Measurements from ENCODE around the gene NOL6.
"Not testable (repeated sequence)": the region's sequence is repeated elsewhere in the genome, so short reads cannot be mapped to it uniquely, and the experiment has no call there.

Gene NOL6

DNA sequence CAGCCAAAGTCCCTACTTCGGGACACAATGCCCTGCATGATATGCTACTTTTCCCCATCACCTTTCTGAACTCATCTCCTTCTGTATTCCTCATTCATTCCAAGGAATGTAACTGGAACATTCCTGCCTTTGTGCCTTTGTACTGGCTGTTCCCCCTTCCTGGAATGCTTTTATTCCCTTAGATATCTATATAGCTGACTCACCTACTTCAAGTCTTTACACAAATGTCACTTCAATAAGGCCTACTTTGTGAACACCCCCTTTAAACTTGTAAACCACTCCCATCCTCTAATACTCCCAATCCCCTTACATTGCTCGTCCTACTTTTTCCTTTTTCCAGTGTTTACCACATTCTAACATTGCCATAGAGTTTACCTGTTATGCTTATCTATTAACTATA lies 2.4 kb downstream of the NOL6 start:
- no peak for DNase-seq (ENCODE audit: low read depth in 2 of 2)

DNA sequence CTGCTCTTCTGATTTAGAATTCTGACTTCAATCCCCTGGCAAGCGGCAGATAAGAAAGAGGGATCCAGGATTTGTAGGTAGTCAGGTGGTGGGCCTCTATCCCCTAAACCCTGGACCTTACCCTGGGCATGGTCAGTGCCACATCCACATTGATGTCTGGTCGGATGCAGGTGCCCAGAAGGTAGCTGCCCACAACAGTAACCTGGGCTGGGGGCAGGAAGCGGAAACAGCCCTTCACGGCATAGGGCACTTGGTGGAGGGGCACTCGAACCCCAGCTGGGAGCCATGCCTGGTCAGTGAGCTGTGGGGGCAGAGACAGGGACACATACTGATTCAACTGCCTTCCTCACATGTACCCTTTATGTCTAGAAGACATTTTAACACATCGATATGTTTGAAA lies 3.8 kb downstream of the NOL6 start:
- no peak for DNase-seq (ENCODE audit: low read depth in 2 of 2)

DNA sequence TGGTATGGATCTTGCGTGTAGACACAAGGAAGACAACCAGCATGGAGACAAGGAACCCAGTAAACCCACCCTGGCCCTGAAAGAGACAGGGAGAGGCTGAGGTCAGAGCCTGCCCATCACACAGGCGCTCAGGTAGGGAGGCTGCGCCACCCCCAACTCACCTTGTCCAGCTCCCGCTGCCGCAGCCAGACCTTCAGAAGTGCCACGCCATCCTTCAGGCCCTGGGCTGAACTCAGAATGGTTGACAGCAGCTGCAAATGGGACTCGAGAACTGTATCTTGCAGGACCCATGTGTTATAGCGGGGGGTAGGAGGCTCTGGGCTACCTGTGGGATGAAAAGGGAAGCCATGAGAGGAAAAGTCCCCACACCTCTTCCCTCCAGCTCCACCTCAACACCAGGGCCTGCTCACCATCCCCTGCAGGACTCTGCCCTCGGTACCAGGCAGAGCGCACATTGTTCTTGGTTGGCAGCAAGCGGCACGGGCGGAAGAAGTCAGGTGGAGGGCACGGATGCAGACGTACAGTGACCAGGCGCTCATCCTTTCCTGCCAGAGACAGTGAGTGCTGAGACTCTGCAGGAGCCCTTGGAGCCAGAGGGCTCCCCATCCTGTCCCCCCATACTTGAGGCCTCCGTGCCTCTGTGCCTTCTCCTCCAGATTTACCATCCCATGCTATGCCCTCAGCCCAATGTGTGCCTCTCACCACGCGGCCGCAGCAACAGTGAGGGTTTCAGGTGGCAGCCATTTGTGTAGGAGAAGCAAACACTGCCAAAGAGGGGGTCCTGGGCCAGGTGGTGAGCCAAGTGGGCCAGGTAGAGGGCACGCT lies 4.7 kb downstream of the NOL6 start:
- no peak for DNase-seq (ENCODE audit: low read depth in 2 of 2)

DNA sequence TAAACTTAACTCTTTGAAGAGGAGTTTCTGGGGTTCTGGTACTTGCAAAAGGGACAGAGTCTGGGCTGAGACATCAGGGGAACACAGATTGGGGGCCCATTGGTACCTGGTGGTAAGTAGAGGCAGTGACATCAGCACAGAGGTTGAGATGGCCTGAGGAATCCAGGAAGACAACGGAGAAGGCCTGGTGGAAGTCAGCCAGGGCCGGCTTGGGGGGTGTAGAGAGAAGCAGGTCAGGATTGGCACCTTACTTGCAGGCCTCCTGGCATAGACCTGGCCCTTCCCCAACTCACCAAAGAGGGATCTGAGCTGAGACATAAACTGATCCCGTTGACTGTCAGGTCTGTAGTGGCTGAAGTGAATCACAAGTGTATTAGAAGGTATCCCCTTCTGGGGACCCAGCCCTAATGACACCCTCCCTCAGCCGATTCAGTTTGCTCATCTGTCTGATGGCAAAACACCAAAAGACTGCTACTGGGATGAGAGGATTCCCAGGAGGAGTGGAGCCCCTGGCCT lies 5.5 kb downstream of the NOL6 start:
- DNase-seq (ENCODE audit: low read depth in 2 of 2): no peak

DNA sequence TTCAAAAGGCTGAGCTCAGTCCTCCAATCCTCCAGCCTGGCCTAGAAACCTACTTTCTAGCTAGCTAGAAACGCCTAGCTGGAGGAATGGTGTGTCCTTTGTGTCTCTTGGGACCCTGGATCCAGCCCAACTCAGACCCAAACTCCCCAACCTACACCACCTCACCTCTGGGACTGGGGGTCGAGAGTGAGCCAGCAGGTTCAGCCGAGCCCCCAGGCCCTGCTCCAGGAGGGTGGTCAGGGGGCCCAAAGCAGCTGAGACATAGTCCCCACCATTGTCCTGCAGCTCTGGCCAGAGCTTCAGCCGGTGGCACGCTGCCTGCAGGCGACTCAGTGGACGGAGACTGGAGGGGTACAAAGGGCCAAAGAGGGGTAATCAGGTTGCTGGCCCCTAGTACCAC lies 6.2 kb downstream of the NOL6 start:
- no peak for DNase-seq (ENCODE audit: low read depth in 2 of 2)

DNA sequence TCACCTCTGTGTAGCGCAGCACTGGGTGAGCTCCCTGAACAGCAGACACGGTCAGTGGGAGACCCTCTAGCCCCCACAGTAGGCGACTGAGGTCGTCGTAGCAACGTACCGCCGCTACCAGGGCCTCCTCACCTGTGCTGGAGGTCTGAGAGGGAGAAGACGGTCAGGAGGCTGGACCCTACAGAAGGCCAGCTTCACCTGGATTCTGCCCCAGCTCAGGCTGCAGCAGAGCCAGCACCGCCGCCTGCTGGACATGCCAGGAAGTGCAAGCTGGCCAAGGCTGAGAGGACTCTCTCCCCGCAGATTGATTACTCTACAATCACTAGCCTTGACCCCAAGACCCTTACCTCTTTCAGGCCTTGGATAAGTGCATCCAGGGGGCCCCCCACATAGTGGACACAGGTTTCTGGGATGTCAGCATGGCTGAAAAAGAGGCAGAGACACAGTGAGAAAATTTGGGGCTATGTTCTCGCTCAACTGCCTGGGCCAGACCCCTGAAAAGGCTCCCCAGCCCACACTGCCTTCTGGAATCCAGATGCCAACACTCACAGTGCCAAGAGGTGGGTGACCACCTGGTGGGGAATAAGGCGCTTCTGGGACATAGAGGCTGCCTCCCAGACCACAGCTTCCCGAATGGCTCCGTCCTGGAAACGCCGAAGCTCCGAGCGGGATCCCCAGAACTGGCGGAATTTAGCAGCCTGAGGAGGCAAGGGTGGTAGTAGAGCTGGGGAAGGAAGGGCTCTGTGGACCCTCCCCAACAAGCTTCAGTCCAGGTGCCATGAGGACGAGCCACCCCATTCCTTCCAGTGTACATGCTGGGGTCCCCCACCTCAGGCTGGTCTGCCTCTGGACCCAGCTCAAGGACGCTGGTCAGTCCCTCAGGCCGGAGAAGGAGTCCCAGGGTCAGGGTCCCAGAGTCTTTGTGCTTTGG lies 6.9 kb downstream of the NOL6 start:
- no peak for DNase-seq (ENCODE audit: low read depth in 2 of 2)

DNA sequence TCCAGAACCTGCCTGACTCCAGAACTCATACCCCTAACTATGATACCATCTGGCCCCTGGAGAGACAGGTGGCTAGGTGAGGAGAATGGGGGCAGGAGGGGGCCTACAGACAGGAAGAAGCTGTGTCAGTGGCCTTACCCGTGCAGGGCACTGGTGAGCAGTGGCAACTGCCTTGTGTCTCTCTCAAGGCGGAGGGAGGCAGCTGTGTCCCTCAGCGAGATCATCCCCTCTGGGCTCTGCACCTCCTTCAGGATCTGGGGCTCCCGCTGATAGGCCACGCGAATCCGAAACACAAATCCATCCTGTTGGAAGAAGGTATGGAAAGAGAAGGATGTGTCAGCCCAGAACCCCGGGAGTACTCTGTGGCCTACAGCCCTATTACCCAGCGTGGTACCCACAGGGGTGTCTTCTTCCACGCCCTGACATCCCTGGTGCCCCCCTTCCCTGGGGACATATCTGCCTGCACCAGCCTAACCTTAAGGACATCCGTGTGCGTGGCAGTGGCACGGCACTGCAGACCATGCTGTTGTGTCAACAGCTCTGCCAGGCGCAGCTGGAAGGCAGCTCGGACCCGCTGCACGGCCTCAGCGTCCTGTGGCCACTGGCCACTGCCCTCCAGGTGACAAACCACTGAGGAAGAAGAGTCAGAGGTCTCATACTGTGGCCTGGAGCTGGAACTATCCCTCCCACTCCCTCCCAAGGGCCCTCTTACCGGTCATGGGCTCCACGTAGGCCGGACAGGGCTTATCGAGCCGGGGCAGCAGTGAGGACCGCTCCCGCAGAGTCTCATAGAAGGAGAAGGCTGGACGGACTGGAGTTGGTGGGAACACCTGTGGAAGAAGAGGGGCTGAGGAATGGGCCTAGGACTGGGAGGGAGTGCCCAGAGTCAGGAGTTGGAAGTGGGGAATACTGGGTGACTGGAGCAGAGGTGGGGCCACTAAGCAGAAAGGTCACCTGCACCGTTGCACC lies 7.8 kb downstream of the NOL6 start:
- no peak for DNase-seq (ENCODE audit: low read depth in 2 of 2)

DNA sequence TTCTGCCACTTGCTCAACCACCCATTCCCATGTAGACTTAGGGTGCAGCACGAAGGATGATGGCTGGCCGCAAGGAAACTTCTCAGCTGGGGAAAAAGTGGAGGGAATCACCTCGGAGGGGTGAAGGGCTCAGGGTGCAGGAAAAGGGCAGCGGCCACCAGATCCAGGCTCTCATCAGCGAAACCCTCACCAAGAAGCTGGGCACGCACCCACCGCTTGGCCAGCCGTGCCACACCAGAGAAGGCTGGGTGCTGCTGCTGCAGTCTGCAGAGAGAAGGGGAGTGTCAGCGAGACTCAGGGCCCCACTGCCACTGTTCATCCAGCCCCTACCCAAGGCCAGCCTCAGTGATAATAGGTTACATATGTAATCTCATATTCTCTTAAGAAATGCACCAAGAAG lies 8.6 kb downstream of the NOL6 start:
- DNase-seq (ENCODE audit: low read depth in 2 of 2): no peak

DNA sequence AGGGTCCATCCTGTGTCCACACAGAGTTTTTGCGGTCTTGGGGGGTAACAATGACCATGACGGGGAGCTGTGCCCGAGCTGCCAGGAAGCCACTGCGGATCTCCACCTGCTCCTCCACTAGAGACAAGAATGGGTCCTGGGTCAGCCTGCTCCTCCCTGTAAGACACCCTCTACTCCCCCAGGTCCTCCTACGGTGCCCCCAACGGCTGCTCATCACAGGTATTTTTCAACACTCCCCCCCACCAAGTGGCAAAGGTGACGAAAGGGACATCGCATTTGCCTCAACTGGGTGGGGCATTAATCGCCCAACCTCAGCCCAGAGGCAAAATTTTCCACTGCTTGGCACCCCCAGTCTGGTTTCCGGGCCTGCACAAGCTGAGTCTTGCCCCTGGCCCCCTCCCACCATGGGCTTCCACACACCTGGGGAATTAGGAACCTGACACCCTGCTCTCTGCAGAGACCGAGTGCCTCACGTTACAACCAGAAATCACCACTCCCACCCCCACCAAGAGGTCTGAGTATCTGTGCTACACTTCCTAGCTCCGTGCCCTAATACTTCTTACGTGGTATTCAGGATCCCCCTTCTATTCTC lies 9.6 kb downstream of the NOL6 start:
- DNase-seq (ENCODE audit: low read depth in 2 of 2): no peak

DNA sequence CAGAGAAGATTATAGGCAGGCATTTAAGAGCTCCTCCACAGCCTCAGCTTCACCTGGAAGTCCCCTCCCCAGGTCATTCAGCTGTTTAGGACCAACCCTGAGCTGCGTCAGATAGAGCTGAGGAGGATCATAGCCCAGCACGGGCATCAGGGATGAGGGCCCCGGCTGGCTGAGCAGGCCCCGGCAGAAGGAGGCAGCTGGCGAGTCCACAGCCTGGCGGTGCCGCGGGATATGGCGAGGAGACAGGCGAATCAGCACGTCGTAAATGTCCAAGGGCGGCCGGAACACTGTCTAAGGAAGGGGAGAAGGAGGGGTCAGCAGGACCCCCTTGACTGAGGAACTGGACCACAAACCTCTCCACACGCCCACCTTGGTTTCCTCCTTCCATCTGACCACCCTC lies 10.6 kb downstream of the NOL6 start:
- DNase-seq (ENCODE audit: low read depth in 2 of 2): no peak

DNA sequence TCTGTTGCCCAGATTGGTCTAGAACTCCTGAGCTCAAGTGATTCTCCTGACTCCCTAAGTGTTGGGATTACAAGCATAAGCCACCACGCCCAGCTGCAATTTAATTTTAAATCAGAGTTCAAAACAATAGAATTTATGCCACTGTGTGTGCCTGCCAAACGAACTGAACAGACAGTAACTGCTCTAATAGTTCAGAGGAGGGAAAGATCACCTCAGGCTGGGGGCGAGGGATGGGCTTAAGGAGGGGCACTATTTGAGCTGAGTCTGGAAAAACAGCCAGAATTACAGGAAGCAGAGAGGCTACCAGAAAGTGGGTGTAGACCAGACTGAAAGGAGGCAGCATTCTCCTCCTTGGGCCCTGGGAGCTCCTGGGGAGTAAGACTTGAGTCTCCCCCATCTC lies 12.2 kb downstream of the NOL6 start:
- DNase-seq (ENCODE audit: low read depth in 2 of 2): no peak

DNA sequence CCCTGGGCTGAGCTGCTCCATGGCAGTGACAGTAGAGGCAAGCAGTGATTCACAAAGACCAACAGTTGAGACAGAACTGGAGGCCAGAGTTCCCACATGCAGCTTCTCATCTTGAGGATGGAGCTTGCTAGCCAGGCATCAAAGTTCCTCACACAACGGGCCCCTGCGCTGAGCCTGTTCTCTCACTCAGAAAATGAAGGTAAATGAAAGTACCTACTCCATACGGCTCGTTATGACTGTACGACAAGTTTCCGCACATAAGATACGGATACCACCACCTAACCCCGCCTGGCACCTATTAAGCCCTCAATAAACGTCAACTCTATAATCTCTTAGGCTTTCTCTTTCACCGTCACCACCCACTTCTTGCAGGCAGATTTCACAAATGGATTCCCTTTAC lies 12.9 kb downstream of the NOL6 start:
- DNase-seq (ENCODE audit: low read depth in 2 of 2): no peak

DNA sequence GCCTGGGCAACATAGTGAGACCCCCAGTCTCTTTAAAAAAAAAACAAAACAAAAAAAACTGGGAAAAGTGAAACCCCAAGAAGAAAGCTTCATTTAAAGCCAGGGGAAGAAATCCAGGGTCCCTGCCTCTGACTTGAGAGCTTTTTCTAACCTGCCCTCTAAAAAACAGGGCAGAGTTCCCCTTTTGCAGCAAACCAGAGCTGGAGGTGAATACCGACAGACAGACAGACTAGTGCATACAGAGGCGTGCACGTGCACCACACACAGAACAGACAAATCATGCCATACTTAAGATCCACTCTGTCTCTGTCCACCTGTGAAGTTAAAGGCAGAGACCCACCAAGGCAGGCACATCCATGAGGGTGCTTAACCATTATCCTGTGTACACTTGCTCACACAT lies 14.6 kb downstream of the NOL6 start:
- DNase-seq (ENCODE audit: low read depth in 2 of 2): no peak

DNA sequence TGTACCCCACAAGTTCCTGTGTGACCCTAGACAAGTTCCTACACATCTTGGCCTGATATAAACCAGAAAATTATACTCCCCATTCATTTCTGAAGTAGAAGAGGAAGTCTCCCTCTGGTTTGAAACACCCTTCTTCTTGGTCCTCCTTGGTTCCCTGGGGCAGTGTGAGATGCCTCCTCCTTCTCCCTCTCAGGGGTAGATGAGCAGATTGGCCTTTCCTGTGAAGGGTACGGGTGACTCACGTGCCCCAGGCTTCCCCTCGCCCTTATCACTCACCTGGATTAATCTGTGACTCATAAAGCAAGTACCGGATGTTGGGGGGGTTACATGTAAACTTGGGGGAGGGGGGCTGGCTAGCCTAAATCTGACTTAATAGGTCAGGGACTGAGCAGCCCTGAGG lies 15.3 kb downstream of the NOL6 start:
- DNase-seq (ENCODE audit: low read depth in 2 of 2): no peak

DNA sequence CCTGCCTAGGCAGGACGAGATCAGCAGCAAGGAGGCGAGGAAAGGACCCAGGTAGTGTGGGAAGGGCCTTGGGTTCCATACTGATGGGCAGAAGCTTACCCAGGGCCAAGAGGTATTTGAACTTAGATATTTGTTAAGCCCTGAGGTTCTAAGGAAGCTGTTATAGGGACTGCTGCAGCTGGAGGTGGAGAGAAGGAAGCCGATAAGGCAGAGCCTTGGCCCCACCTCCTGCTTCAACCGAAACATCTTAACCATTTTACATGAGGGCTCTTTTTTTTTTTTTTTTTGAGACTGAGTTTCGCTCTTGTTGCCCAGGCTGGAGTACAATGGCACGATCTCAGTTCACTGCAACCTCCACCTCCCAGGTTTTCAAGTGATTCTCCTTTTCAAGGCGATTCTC lies 17.8 kb downstream of the NOL6 start:
- DNase-seq (ENCODE audit: low read depth in 2 of 2): no peak

DNA sequence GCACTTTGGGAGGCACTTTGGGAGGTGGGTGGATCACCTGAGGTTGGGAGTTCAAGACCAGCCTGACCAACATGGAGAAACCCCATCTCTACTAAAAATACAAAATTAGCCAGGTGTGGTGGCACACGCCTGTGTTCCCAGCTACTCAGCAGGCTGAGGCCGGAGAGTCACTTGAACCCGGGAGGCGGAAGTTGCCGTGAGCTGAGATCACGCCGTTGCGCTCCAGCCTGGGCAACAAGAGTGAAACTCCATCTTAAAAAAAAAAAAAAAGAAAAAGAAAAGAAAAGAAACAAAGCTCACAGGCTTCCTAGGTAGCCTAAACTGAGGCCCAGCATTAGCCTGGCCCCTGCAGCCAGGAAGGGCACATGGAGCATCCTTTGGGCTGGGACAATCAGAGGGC lies 18.3 kb downstream of the NOL6 start:
- not testable (repeated sequence) for DNase-seq (ENCODE audit: low read depth in 2 of 2)

DNA sequence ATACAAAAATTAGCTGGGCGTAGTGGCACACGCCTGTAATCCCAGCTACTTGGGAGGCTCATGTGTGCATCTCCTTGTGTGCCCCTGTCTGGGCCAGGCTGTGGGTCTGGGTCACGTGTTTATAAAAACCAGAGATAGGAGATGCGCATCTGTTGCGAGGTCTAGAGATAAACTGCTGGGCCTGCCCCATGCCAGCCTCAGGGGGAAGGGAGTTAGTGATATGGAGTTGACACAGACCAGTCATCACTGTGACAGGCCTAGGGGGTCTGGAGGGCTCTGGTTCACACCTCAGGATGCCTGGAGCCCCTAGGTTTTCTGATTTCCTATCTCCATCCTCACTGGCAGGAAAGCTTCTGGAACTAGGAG lies 19.1 kb downstream of the NOL6 start:
- not testable (repeated sequence) for DNase-seq (ENCODE audit: low read depth in 2 of 2)

DNA sequence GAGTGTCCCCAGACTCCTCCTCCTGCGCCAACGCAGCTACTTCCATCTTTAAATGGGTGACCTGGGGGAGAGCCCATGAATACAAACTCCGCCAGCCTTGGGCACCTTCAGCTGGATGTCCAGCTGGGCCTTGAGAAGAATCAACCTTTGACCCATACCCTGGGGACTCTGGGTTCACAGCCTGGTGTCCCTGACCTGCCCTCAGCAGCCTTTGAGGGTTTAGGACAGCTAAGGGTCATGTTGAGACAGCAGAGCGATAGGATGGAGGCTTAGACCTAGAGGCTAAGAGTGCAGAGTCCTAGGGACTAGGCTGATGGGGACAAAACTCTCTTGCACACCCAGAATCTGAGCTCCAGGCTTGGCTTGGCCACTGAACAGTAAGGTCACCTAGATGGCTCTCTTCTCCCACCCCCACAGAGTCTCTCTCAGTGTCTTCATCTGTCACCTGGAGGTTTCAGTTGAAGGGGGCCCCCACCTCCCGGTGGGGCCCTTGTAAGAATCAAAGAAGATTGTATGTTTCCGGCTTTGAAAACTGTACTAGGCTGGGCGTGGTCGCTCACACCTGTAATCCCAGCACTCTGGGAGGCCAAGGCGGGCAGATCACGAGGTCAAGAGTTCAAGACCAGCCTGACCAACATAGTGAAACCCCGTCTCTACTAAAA lies 19.6 kb downstream of the NOL6 start:
- no peak for DNase-seq (ENCODE audit: low read depth in 2 of 2)

DNA sequence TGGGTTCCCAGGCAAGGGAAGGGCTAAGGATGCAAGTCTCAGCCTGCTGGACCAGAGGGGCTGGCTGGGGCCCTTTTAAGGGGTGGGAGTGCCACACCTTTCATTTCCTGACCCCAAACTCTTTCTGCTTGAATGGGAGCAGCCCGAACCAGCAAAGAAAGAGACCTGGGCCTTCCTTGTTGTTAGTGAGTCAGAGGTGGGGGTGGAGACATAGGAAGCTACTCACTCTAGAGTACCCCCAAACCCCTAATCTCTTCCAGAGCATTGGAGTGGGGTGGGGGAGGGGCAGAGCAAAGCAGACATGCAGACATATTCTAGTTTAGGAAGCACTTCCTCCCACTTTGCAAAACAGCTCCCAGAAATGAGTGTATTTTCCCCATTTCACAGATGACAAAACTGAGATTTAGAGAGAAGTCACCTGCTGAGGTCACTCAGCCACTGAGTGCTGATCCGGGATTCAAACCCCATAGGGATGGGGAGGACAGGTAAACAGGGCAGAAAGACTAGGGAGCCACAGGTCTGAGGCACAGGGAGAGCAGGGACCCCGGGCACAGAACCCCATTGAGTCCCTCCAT lies 20.4 kb downstream of the NOL6 start:
- DNase-seq (ENCODE audit: low read depth in 2 of 2): no peak

DNA sequence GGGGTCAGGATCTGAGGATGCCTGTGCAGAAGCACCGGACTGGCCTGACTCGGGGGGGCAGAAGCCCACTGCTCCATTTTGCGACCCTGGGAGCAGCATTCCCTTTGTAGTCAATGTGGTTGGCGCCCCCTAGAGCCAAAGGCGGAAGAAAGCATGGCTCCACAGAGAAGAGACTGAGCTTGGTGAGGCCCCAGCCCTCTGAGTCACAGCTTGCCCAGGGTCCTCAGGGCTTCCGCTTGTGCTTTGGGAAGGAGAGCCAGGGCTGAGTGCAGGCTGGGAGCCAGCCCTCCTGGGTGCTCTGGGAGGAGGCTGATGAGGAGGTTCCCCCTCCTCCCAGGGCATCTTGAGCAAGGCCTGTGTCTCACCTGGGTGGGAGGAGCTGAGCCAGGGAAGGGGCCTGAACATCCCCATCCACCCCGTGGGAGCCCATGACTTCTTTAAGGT lies 20.9 kb downstream of the NOL6 start:
- peak; percentile 42 to 43 for DNase-seq (ENCODE audit: low read depth in 2 of 2)
